ENCODE measurements around the gene STARD9.

- TF ChIP-seq EZH2phosphoT487 (IDR thresholded peaks at IDR 0.05; ENCODE audit: unreplicated experiment) (no peak), POLR2AphosphoS5 (IDR thresholded peaks at IDR 0.05; ENCODE audit: low read depth) (no peak)
Measured at GRCh38 chr15:42728972-42729371, 153.6 kb downstream of the STARD9 start.

All from GM23338 (cell line).